ENCODE data around the gene TFPI2. TPM values are rescaled to one million over a fixed set of nuclear protein-coding genes. Genes with fewer than 3 reads are reported as not detected.
A peak's percentile ranks its signal among the peaks of the same experiment; 100 is the strongest.

Gene TFPI2
- total and polyA plus RNA-seq, 2 of the 4 experiments (the other 2 are of a cell fraction): 48.9 to 99.0 TPM

DNA sequence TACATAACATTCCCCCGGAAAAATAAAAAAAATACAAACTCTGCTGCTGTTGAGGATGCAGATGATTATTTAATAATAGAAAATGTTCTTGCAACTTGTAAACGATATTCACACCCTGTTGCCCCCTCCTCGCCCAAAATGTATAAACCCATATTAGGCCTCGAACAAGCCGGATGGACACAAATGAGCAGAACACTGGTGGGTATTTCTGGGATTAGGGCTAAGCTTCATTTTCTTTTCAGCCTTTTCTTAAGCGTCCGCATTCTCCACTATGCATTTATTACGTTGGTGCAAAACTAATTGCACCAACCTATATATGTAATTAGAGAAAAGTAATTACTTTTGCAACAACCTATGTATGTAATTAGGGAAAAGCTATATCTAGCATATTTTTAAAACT, 30.6 kb upstream of the TFPI2 start (continued):
- no peak for TF ChIP-seq RAD21 (IDR thresholded peaks at IDR 0.05; ENCODE audit: low read length)

DNA sequence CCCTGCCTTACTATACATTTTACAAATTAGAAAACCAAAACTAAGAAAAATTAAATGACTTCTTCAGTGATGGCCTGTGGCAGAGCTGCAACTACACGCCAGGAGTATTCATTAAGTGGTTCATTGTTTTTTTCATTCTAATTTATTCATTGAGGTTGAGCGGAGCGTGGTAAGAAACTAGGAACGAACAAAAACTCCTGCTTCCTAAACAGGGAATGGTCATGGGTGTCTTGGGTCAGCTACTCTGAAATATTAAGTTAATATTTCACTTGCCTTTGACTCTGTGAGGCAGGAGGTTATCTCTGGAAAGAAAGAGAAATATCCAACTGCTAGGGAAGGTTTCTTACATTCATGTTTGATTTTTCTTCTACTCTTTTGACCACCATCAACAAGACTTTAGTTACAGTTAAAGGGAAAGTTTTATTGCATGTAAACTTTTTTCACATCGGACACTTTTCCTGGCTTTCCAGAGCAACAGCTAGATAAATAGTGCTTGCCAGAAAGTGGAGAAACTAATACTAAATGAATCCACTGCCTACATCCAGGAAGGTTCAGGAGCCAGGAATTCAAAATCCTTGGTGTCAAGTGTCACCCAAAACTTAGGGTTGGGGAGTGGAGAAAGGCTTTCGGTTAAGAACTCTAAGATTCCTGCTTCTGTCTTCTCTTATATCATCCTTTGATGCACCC, 30.1 kb upstream of the TFPI2 start:
- WGBS, 2 experiments (ENCODE audit: extremely low coverage in 2 of 2, insufficient read length in 1 of 2): no CpG with 5 or more reads among the region's 6 CpGs
- intact Hi-C loops (cut with micrococcal nuclease): loop anchor here (5.0 kb wide), 1 partner anchor 302 kb away; no protein-coding TSS in a partner anchor

More for the DNA sequence above, 30.1 kb upstream of the TFPI2 start:
- peak overlapping the region; percentile 93; the same call in 1 of the 2 replicates for H3K18ac ChIP-seq (ENCODE audit: low read depth, low read length)
- peaks cover 5% of the 10 kb centered on the region; the same call in 1 of the 2 replicates for H3K4me1 ChIP-seq (ENCODE audit: control insufficient read depth, insufficient read depth, low read length)
- no peaks in the 10 kb centered on the region for H3K9me1 ChIP-seq (ENCODE audit: insufficient read depth, low read length)
- peak overlapping the region; percentile 99; the same call in 1 of the 2 replicates for H3K4me3 ChIP-seq (ENCODE audit: insufficient read depth, low read depth, low read length)
- CTCF ChIA-PET: interaction anchor here (0.6 kb wide), 1 partner anchor 605 kb away, joined by 5 read pairs; no protein-coding TSS in a partner anchor
- H4K20me1 ChIP-seq (ENCODE audit: insufficient read depth, low read length): no peaks in the 10 kb centered on the region
- H2BK120ac ChIP-seq (ENCODE audit: low read depth, low read length): peak overlapping the region; percentile 88
- H3K14ac ChIP-seq (replicated peaks; ENCODE audit: low read depth, low read length): peak overlapping the region; percentile 68
- no peak for DNase-seq
- H3K9me3 ChIP-seq (ENCODE audit: control insufficient read depth, insufficient read depth, low read length): no peaks in the 10 kb centered on the region
- BruUV-seq (replicated peaks): no TSS peak
- H3K4ac ChIP-seq (ENCODE audit: low read depth, low read length): peak overlapping the region; percentile 69; the same call in 1 of the 2 replicates
- H3K27ac ChIP-seq (ENCODE audit: insufficient read depth, low read length): peak overlapping the region; percentile 80
- ATAC-seq (ENCODE audit: low read depth): no peak
- peak overlapping the region; percentile 85; the same call in 1 of the 2 replicates for H3K23ac ChIP-seq (ENCODE audit: low read depth, low read length)
- H2AK9ac ChIP-seq (replicated peaks; ENCODE audit: low read depth, low read length, poor library complexity): no peak overlapping the region
- H4K5ac ChIP-seq (ENCODE audit: low read depth, low read length): peak overlapping the region; percentile 94; the same call in 1 of the 2 replicates
- no peak overlapping the region for H2AK5ac ChIP-seq (ENCODE audit: low read depth, low read length)
- peak overlapping the region; percentile 97; the same call in 1 of the 2 replicates for H3K9ac ChIP-seq (ENCODE audit: low read depth, low read length)
- H3K27me3 ChIP-seq (ENCODE audit: control insufficient read depth, insufficient read depth, low read length): no peaks in the 10 kb centered on the region
- peak overlapping the region; percentile 58; the same call in 1 of the 2 replicates for H2BK20ac ChIP-seq (ENCODE audit: low read depth, low read length)
- peaks cover 2 to 11% of the 10 kb centered on the region in 2 experiments; a peak in 2 of 4 replicates for H3K79me1 ChIP-seq (ENCODE audit: low read depth in 1 of 2, low read length in 2 of 2)
- peak overlapping the region; percentile 50; the same call in 1 of the 2 replicates for H4K91ac ChIP-seq (ENCODE audit: insufficient read depth, low read depth, low read length)
- POLR2A ChIA-PET (ENCODE audit: unreplicated experiment): interaction anchor here (0.6 to 1.4 kb wide), 6 partner anchors 10 to 1121 kb away, joined by 3 to 7 read pairs (median 4); no protein-coding TSS in a partner anchor
- H4K8ac ChIP-seq (ENCODE audit: low read depth in 2 of 2, low read length in 2 of 2): peak overlapping the region; percentile 83 to 91
- peak overlapping the region; percentile 59; the same call in 1 of the 3 replicates for H2BK15ac ChIP-seq (ENCODE audit: low read depth, low read length)
- H2AFZ ChIP-seq (replicated peaks; ENCODE audit: low read length, poor library complexity): peak overlapping the region; percentile 49
- in situ Hi-C loops (cut with MboI; ENCODE audit: low sequenced_read_pairs) (loop anchor here (25.0 kb wide), 1 partner anchor 517 kb away; no protein-coding TSS in a partner anchor), dilution Hi-C loops (cut with HindIII; ENCODE audit: low sequenced_read_pairs, unreplicated experiment) (no loop called here)
- H3K4me2 ChIP-seq (ENCODE audit: low read depth, low read length): peak overlapping the region; percentile 97
- H3K56ac ChIP-seq (ENCODE audit: extremely low read depth, insufficient read depth, low read length): peak overlapping the region; percentile 48
- H2BK5ac ChIP-seq (ENCODE audit: low read depth, low read length, poor library complexity, severe bottlenecking): peak overlapping the region; percentile 89
- no peaks in the 10 kb centered on the region for H3K36me3 ChIP-seq (ENCODE audit: control insufficient read depth, insufficient read depth, low read length)
- no peak for TF ChIP-seq POLR2A (IDR thresholded peaks at IDR 0.05; ENCODE audit: low read depth, low read length)
- TF ChIP-seq, protein P1, sequence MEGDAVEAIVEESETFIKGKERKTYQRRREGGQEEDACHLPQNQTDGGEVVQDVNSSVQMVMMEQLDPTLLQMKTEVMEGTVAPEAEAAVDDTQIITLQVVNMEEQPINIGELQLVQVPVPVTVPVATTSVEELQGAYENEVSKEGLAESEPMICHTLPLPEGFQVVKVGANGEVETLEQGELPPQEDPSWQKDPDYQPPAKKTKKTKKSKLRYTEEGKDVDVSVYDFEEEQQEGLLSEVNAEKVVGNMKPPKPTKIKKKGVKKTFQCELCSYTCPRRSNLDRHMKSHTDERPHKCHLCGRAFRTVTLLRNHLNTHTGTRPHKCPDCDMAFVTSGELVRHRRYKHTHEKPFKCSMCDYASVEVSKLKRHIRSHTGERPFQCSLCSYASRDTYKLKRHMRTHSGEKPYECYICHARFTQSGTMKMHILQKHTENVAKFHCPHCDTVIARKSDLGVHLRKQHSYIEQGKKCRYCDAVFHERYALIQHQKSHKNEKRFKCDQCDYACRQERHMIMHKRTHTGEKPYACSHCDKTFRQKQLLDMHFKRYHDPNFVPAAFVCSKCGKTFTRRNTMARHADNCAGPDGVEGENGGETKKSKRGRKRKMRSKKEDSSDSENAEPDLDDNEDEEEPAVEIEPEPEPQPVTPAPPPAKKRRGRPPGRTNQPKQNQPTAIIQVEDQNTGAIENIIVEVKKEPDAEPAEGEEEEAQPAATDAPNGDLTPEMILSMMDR (conservative IDR thresholded peaks at IDR 0.05; ENCODE audit: low read depth, low read length): no peak
- no peak for TF ChIP-seq NFE2L2 (IDR thresholded peaks at IDR 0.05; ENCODE audit: low read depth, low read length)
